A204.1 (cell line): ENCODE data around the gene ABHD16B.
"Not testable (repeated sequence)": the region's sequence is repeated elsewhere in the genome, so short reads cannot be mapped to it uniquely, and the experiment has no call there.

Source experiments
- FAIRE-seq: peaks from 2 replicates; lab custom pipeline; 2012; peaks lifted over from hg19 to GRCh38; lab: Jason Lieb, UNC

ABHD16B gene

GRCh38 chr20:63878899-63879663 is 17.8 kb downstream of the ABHD16B start:
- FAIRE-seq = no peak

GRCh38 chr20:63880901-63881300 is 19.6 kb downstream of the ABHD16B start:
- not testable (repeated sequence) for FAIRE-seq

GRCh38 chr20:63881451-63882226 is 20.3 kb downstream of the ABHD16B start:
- no peak for FAIRE-seq

- FAIRE-seq = no peak
Observed at GRCh38 chr20:63882257-63883200, 21.2 kb downstream of the ABHD16B start.

- FAIRE-seq = no peak
Observed at GRCh38 chr20:63883201-63883593, 21.9 kb downstream of the ABHD16B start.

- no peak for FAIRE-seq
Observed at GRCh38 chr20:63884506-63885263, 23.4 kb downstream of the ABHD16B start.

GRCh38 chr20:63885264-63886053 is 24.2 kb downstream of the ABHD16B start:
- FAIRE-seq = no peak

- no peak for FAIRE-seq
Observed at GRCh38 chr20:63886054-63886419, 24.7 kb downstream of the ABHD16B start.

- no peak for FAIRE-seq
Observed at GRCh38 chr20:63886921-63887320, 25.6 kb downstream of the ABHD16B start.

GRCh38 chr20:63889241-63890200 is 28.2 kb downstream of the ABHD16B start:
- FAIRE-seq = no peak

- no peak for FAIRE-seq
Observed at GRCh38 chr20:63890201-63890576, 28.9 kb downstream of the ABHD16B start.

GRCh38 chr20:63890616-63891015 is 29.3 kb downstream of the ABHD16B start:
- no peak for FAIRE-seq

GRCh38 chr20:63891061-63892002 is 30.0 kb downstream of the ABHD16B start:
- FAIRE-seq = no peak

GRCh38 chr20:63892402-63892801 is 31.1 kb downstream of the ABHD16B start:
- FAIRE-seq = no peak

- FAIRE-seq = no peak
Observed at GRCh38 chr20:63893999-63894357, 32.7 kb downstream of the ABHD16B start.

GRCh38 chr20:63894358-63895201 is 33.3 kb downstream of the ABHD16B start, which contains the start of gene DNAJC5:
Gene DNAJC5 (plus strand): TSS chr20:63895126. CDS start chr20:63928346, 33,220 bp downstream.
- FAIRE-seq = no peak

- no peak for FAIRE-seq
Observed at GRCh38 chr20:63895202-63895951, 34.1 kb downstream of the ABHD16B start.
